HG03196 (cell line): ENCODE data around the gene ST14.

ENCODE experiments used
- ATAC-seq: cut with Tn5 transposase; IDR thresholded peaks from one replicate; pipeline ENCODE4 v1.9.1; 2021; ENCODE audit not compliant: unreplicated experiment

Gene ST14

DNA sequence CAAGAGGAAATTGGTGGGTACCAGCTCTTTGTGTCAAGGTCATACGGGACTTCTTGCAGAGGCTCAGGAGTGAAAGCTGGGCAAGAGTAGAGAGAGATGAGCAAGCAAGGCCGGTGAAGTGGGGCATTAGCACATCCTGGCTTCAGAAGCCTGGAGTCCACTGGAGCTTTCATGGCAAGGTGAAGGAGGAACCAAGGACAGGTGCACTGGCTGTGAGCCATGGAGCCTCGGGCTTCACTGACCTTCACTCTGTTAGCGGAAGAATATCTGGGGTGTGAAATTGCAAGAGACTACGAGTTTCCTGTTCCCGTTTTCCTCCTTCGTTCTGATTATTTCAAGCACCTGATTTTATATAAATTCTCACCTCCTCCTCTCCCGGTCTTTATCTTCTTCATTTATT, 25.9 kb upstream of the ST14 start:
- ATAC-seq: no peak

DNA sequence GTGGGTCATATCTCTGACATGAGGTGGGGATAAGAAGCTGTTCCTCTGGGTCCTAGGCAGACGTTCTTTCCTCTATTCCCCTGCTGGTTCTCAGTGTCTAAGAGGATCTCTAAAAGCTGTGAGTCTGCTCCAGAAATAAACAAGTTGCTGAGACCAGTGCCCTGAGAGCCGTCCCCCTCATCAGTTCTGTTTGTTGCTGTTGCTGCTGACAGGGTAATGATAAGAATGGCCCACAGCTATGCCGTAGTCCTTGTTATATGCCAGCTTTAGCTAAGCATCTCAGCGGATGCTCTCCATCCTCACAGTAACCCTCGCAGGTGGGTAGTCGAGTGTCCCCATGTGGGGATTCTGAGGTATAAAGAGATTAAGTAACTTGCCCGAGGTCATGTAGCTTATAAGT, 23.5 kb upstream of the ST14 start:
- ATAC-seq: no peak

- ATAC-seq: no peak
Observed at GRCh38 chr11:130137999-130138398, 21.6 kb upstream of the ST14 start.

- no peak for ATAC-seq
Observed at GRCh38 chr11:130139401-130139800, 20.2 kb upstream of the ST14 start.

- ATAC-seq: no peak
Observed at GRCh38 chr11:130141561-130142341, 17.8 kb upstream of the ST14 start.

GRCh38 chr11:130144141-130144540, 15.4 kb upstream of the ST14 start:
- no peak for ATAC-seq

DNA sequence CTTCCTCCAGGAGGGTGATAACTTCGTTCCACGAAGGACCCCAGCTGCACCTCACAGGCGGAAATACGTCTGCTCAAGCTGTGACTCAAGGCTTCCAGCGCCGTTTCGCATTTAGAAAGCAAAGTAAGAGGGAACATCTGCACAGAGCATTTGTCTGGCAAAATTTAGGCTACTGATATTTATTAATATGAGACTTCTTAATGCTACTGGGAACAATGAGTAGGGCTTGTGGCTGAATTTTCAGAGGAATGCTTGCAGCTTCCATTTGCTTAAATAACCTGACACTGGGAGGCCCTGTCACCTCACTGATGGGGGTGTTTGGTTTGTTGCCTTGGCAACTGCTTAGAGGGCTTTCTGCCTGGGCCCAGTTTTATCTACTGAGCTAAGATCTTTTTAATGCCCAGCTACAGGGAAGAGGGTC, 14.7 kb upstream of the ST14 start:
- ATAC-seq: no peak

DNA sequence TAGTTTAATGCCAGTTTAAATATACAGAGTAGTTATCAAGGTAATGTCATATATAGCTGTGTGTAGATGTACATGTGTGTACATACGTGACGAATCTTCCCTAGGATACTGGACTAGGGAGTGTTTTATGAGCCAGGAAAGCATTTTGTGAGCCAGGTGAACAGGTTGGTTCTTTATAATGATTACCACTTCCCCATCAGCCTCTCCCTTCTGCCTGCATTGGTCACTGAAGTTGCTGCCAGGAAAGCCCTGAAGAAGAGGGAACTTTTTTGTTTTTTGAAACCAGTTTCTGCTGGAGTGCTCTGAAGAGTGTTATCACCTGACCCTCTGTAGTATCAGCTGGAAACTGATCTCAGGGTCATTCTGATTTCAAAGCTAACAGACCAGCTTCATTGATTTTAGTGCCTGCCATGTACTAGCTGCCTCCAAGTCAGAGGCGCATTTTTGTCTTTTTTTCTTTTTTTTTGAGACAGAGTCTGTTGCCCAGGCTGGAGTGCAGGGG, 14.2 kb upstream of the ST14 start:
- ATAC-seq: no peak

DNA sequence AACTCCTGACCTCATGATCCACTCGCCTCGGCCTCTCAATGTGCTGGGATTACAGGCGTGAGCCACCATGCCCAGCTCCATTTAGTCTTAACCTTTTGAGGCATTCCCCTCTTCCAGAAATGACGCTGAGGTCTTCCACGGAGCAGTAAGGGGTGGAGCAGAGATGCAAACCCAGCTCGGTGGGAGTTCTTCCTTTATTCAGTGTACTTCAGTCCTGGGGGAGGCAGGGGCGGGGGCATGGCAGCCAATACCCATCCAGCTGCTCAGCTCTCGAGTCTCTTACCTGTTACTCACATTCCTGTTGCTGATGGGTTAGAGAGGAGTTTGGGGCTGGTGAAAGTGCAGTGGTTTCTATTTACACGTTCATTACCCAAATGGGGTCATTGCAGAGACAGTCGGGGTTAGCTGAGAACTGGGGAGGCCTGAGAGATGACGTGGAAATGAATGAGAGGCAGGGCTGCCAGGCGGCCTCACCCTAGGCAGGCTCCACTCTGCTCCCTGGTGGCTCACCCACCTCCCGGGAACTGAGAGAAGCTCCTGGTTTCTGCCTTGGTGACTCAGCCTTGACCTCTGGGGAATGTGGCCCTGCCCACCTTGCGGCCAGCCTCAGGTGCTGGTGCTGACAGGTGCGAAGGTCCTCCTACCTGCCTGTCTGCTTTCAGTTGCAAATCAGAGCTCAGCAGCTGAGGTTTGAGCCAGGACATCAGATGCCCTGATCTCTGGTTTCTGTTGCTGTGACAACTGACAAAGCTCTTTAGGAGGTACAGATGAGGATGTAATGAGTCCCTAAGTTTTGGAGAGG, 13.4 kb upstream of the ST14 start:
- ATAC-seq: no peak

GRCh38 chr11:130146796-130147195, 12.8 kb upstream of the ST14 start:
- ATAC-seq: no peak

- ATAC-seq: no peak
Observed at GRCh38 chr11:130148796-130149326, 10.7 kb upstream of the ST14 start.

DNA sequence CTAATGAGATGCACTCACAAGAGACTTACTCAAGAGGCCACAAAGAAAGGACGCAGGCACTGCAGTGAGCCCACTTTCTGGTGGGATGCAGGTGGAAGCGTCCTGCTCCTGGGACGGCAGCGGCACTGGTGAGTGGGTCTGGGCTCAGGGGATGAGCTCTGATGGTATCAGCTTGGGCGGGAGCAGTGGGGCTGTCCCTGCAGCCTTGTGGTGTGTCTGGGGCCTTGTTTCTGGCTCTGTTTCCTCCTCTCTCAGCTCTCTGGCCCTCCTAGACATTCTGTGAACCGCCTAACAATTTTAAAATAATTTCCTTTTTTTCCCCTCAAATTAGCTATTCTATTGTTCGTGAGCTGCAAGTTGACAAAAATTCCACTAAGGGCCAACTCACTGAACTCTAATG, 8.8 kb upstream of the ST14 start:
- no peak for ATAC-seq

- ATAC-seq: no peak
Observed at GRCh38 chr11:130151196-130151595, 8.4 kb upstream of the ST14 start.

DNA sequence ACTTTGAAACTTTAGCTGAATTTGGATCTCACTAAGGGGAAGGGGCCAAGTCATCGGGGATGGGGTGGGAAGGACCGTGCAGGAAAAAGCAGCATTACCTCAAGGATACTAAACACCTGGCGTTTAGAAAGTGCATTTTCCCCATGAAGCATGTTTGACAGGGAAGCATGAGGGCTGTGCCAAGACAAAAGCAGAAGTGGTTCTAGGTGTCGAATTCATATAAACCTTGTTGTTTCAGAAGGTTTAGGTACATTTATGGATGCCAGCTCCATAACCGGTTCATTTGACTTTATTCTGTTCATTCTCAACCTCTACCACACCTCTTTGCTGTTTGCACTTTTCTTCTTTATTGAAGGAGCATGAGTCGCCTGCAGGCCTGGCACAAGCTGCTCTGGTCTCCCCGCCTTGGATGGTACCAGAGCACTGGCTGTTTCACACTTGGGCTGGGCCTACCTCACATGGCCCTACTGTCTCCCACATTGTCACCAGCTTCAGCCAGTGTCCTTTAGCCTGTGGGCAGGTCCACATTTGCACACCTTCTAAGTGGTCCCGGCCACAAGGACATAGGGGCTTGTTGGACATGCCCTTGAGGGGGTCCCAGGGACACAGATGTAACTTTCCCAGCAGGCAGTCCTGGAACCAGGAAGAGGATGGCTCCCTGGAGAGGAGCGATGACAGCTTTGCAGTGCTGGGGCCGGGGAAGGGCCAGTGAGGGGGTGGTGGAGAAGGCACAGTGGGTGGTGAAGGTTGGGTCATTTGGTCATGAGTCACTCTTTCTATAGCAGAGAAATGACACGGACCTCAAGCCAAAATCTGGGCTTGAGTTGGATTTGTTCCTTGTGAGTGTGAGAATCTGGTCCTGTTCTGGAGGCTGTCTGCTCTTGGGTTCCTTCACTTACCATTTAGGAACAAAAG, 3.2 kb upstream of the ST14 start:
- ATAC-seq: no peak

DNA sequence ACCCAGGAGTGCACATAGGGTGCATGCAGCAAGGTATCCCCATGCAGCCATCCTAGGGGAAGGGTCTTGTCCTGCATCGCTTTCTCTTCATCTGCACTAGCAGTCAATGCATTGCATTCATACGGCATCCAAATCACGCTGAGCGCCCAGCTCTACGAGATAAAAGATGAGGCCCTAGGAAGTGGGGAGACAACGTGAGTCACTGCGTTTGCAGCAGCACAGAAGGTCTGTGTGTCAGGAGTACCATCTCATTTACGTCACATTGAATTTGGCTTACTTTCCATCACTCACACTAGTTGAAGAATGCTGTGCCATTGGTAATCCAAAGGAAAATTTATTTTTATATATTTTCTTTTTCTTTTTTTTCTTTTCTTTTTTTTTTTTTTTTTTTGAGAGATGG, 2.5 kb upstream of the ST14 start:
- ATAC-seq: no peak

DNA sequence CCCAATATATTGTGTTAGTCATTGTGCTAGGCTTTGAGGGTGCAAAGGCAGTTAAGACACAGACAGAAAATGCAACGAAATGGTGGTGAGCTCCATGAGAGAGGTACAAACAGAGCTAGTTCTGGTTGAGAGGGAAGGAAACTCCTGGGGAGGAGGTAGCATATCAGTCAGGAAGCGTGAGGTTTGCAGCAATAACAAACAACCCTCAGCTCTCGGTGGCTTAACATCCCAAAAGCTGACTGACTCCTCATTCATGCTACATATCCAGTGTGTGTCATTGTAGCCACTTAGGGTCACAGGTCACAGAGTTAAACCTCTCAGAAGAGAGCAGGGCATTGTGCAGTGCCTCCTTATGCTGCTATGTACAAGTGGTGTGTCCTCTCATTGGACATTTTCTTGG, 1.7 kb upstream of the ST14 start:
- no peak for ATAC-seq

GRCh38 chr11:130159139-130159538, 443 bp upstream of the ST14 start:
- ATAC-seq: no peak

GRCh38 chr11:130160498-130161155, 1.0 kb downstream of the ST14 start:
- ATAC-seq: no peak

- ATAC-seq: no peak
Observed at GRCh38 chr11:130161441-130162145, 2.0 kb downstream of the ST14 start.

- ATAC-seq: no peak
Observed at GRCh38 chr11:130162733-130163132, 3.2 kb downstream of the ST14 start.
